Stimulated activated naive CD8-positive, alpha-beta T cell treated with anti-CD3 and anti-CD28 coated beads, Interleukin-15, Interleukin-2, amounts not matched to agents 100 U/mL and 50 U/mL, for 24 hours (primary cell): ENCODE data around the gene CRK.

Experiments used
- ATAC-seq: fragments of 150-1000 bp; cut with Tn5 transposase; one replicate; pipeline ENCODE4 v1.10.0; 2021
- DNase-seq: peaks from one replicate; pipeline ENCODE4 v3.0.0; 2021

The CRK gene

GRCh38 chr17:1486802-1487695, 31.0 kb upstream of the CRK start:
- peak; percentile 73 for ATAC-seq
- peak; percentile 92 for DNase-seq

- peak; percentile 74 for DNase-seq
- ATAC-seq, result peak; percentile 30
Observed at GRCh38 chr17:1485423-1486376, 29.7 kb upstream of the CRK start.

GRCh38 chr17:1484676-1485422, 28.8 kb upstream of the CRK start:
- DNase-seq, result peak; percentile 51

GRCh38 chr17:1484060-1484535, 28.1 kb upstream of the CRK start:
- no peak for ATAC-seq
- DNase-seq, result no peak

More at GRCh38 chr17:1484676-1485422, 28.8 kb upstream of the CRK start:
- ATAC-seq, result peak; percentile 5

- ATAC-seq, result no peak
- no peak for DNase-seq
Observed at GRCh38 chr17:1482680-1483079, 26.6 kb upstream of the CRK start.

- DNase-seq, result no peak
- no peak for ATAC-seq
Observed at GRCh38 chr17:1481736-1482135, 25.7 kb upstream of the CRK start.

GRCh38 chr17:1480747-1481465, 24.9 kb upstream of the CRK start:
- no peak for DNase-seq
- no peak for ATAC-seq

- ATAC-seq (no peak), DNase-seq (no peak)
Observed at GRCh38 chr17:1478418-1478817, 22.4 kb upstream of the CRK start.

GRCh38 chr17:1475321-1475854, 19.4 kb upstream of the CRK start:
- DNase-seq, result no peak
- no peak for ATAC-seq

- no peak for DNase-seq
- ATAC-seq, result no peak
Observed at GRCh38 chr17:1474402-1475189, 18.6 kb upstream of the CRK start.

- no peak for DNase-seq
- ATAC-seq, result peak; percentile 62
Observed at GRCh38 chr17:1473841-1474240, 17.8 kb upstream of the CRK start.

- DNase-seq (no peak), ATAC-seq (peak; percentile 61)
Observed at GRCh38 chr17:1473170-1473569, 17.1 kb upstream of the CRK start.

GRCh38 chr17:1471911-1472821, 16.1 kb upstream of the CRK start:
- DNase-seq, result no peak
- ATAC-seq, result no peak

GRCh38 chr17:1471490-1471889, 15.5 kb upstream of the CRK start:
- ATAC-seq (no peak), DNase-seq (no peak)

- no peak for DNase-seq
- no peak for ATAC-seq
Observed at GRCh38 chr17:1470755-1471462, 14.9 kb upstream of the CRK start.

GRCh38 chr17:1470071-1470754, 14.2 kb upstream of the CRK start:
- no peak for ATAC-seq

GRCh38 chr17:1469231-1469852, 13.3 kb upstream of the CRK start:
- no peak for ATAC-seq

More at GRCh38 chr17:1470071-1470754, 14.2 kb upstream of the CRK start:
- no peak for DNase-seq

More at GRCh38 chr17:1469231-1469852, 13.3 kb upstream of the CRK start:
- no peak for DNase-seq
